Vein endothelial cell (primary cell): ENCODE measurements around the gene ITPRIP. TPM values are rescaled to one million over a fixed set of nuclear protein-coding genes. Genes with fewer than 3 reads are reported as not detected.

ENCODE experiments used
- small RNA-seq: library from RNA; depleted of rRNA; stranded (forward); fragments of <200 nt; gene quantifications from one replicate; pipeline ENCODE3, GENCODE V24; 2012
- total RNA-seq: library from RNA; depleted of rRNA; stranded (reverse); fragments of >200 nt; gene quantifications from 2 replicates; pipeline ENCODE4 v1.2.3, GENCODE V29; 2012

The ITPRIP gene, protein sequence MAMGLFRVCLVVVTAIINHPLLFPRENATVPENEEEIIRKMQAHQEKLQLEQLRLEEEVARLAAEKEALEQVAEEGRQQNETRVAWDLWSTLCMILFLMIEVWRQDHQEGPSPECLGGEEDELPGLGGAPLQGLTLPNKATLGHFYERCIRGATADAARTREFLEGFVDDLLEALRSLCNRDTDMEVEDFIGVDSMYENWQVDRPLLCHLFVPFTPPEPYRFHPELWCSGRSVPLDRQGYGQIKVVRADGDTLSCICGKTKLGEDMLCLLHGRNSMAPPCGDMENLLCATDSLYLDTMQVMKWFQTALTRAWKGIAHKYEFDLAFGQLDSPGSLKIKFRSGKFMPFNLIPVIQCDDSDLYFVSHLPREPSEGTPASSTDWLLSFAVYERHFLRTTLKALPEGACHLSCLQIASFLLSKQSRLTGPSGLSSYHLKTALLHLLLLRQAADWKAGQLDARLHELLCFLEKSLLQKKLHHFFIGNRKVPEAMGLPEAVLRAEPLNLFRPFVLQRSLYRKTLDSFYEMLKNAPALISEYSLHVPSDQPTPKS
- total RNA-seq, result 21.3 and 28.7 TPM in 2 replicates

GRCh38 chr10:104337985-104338735 lies at the start of gene ITPRIP:
Gene ITPRIP (minus strand): TSS chr10:104338465. CDS start chr10:104316051, 22,414 bp downstream.

GRCh38 chr10:104353325-104354048 lies 15.2 kb upstream of the ITPRIP start, which contains the start of gene CFAP58:
Gene CFAP58 (plus strand): TSS chr10:104353833. CDS start chr10:104353898, 65 bp downstream.

GRCh38 chr10:104268713-104269645 lies 69.3 kb downstream of the ITPRIP start, which contains the start of gene GSTO2:
Gene GSTO2 (plus strand): TSS chr10:104269184. CDS start chr10:104274916, 5,732 bp downstream.

Small RNAs within 50 kb of the gene (small RNA-seq; reads per million reads assigned to genes)
- 0.08 reads per million for gene MIR4482

Other genes starting within 250 kb of the ITPRIP start
- gene SFR1, start 216.3 kb downstream of the ITPRIP start, total RNA-seq, result 12.2 and 12.7 TPM in 2 replicates
- 0.10 TPM in 1 of 2 replicates, not detected in the other for gene CFAP43, start 106.1 kb downstream of the ITPRIP start, total RNA-seq
- 219 and 274 TPM in 2 replicates for gene GSTO1, start 83.6 kb downstream of the ITPRIP start, total RNA-seq
- gene GSTO2, start 69.3 kb downstream of the ITPRIP start, total RNA-seq, result 0.33 and 0.57 TPM in 2 replicates
- 0.33 and 0.76 TPM in 2 replicates for gene CFAP58, start 15.4 kb upstream of the ITPRIP start, total RNA-seq